Keratinocyte (primary cell): ENCODE data around the gene ZNF423.

ENCODE experiments used
- EZH2 ChIP-seq: IDR thresholded peaks from one replicate; pipeline ENCODE4 v1.6.1; 2012; ENCODE audit warnings: inconsistent platforms, mild to moderate bottlenecking, low read length, moderate library complexity
- TF ChIP-seq, protein P1 (sequence below), 3 experiments: IDR thresholded peaks in 1 of 3; conservative IDR thresholded peaks in 1 of 3; optimal IDR thresholded peaks in 1 of 3; 2 replicates in 2 of 3; 3 replicates in 1 of 3; pipeline versions ENCODE3 to v1.5.1; 2011; ENCODE audit warnings: low read length in 3 of 3, mild to moderate bottlenecking in 3 of 3, moderate library complexity in 2 of 3, control low read depth in 1 of 3, inconsistent platforms in 1 of 3; ENCODE audit not compliant: insufficient read depth in 2 of 3; ENCODE audit errors: extremely low read depth in 1 of 3

- TF ChIP-seq, protein P1, sequence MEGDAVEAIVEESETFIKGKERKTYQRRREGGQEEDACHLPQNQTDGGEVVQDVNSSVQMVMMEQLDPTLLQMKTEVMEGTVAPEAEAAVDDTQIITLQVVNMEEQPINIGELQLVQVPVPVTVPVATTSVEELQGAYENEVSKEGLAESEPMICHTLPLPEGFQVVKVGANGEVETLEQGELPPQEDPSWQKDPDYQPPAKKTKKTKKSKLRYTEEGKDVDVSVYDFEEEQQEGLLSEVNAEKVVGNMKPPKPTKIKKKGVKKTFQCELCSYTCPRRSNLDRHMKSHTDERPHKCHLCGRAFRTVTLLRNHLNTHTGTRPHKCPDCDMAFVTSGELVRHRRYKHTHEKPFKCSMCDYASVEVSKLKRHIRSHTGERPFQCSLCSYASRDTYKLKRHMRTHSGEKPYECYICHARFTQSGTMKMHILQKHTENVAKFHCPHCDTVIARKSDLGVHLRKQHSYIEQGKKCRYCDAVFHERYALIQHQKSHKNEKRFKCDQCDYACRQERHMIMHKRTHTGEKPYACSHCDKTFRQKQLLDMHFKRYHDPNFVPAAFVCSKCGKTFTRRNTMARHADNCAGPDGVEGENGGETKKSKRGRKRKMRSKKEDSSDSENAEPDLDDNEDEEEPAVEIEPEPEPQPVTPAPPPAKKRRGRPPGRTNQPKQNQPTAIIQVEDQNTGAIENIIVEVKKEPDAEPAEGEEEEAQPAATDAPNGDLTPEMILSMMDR (optimal IDR thresholded peaks at IDR 0.05 in 1 of 3, IDR thresholded peaks at IDR 0.05 in 1 of 3, conservative IDR thresholded peaks at IDR 0.05 in 1 of 3; ENCODE audit: extremely low read depth in 1 of 3, insufficient read depth in 2 of 3, low read length in 3 of 3): no peak
- TF ChIP-seq EZH2: no peak
These were observed 227.8 kb downstream of the ZNF423 start for GRCh38 chr16:49628148-49628547.
